GM04503 (cell line): Measurements from ENCODE around the gene NDOR1.

Experiments used
- DNase-seq: peaks from one replicate; pipeline ENCODE4 v3.0.0-alpha.2; 2012; ENCODE audit warnings: low read depth

The NDOR1 gene

DNA sequence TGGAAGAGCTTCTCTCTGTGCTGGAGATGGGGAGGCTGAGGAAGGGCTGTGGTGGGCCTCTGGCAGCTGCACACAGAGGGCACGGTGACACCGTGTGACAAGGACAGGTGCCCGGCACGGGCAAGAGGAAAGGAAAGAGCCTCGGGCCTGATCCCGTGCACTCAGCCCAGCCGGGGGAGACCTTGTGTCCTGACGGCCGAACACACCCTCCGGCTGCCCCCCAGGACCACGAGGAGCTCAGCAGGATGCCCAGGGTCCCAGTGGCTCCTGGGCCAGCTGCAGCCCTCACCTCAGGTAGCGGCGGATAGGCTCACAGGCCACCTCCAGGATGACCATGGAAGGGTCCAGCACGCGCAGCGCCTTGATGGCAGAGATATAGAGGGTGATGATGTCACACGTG lies 22.7 kb upstream of the NDOR1 start:
- DNase-seq = no peak

DNA sequence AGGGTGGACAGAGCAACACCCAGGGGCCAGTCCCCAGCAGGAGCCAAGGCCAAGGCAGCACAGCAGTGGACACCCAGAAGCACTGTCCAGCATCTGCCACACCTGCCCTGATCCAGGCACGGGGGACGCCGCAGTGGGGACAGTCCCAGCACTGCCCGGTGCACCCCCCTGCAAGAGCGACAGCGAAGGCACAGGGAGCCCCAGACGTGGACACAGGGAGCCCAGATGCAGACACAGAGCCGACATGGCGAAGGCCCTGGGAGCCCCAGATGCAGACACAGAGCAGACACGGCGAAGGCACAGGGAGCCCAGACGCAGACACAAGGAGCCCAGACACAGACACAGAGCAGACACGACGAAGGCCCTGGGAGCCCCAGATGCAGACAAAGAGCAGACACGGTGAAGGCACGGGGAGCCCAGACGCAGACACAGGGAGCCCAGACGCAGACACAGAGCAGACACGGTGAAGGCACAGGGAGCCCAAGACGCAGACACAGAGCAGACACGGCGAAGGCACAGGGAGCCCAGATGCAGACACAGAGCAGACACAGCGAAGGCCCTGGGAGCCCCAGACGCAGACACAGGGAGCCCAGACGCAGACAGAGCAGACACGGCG lies 21.4 kb upstream of the NDOR1 start:
- DNase-seq = no peak

DNA sequence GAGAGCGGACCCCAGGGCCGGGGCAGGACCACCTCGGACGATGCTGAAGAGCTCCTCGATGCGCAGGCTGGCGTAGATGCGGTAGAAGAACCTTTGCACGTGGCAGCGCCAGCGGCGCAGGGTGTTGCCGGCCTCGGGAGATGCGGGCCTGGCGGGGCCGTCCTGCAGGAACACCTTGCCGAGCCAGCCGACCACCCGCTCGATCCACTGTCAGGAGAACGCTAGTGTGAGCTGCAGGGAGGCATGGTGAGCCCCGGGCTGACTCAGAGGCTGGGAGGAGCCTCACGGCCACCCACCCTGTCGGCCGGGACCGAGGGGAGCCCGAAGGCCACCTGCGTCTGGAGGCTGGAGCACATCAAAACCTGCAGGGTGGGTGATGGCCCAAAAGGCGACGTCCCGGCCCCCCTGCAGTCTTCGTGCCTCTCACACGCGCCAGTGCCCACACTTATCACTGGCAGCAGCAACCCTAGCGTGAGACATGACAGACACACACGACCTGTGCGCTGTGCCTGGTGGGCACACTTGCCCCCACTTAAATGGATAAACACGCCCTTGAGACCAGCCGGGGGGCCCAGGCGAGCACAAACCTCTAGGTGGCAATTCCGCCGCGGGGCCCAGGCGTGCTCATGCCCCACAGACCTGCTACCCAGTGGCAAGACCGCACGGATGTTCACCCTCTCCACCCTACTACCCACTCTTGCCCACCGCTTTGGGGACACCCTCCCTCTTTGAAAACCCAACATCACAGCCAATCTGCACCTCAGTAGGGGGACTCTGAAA lies 20.4 kb upstream of the NDOR1 start:
- DNase-seq = no peak

DNA sequence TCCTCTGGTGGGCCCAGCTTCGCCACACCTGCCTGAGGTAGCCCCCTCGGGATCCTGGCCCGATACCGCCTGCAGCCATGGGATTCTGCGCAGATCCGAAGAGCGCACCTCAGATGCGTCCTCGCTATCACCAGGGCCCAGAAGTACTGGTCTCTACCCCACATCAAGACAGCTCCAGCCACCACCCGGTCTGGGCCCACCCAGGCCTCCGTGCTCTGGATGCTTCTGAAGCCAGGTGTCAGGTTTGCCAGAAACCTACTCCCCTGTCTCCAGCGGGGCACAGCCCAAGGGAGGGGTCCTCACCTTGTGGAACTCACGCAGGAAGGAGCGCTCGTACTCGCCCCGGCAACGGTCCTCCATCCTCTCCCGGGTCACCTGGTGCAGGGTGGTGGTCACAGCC lies 19.6 kb upstream of the NDOR1 start:
- no peak for DNase-seq

DNA sequence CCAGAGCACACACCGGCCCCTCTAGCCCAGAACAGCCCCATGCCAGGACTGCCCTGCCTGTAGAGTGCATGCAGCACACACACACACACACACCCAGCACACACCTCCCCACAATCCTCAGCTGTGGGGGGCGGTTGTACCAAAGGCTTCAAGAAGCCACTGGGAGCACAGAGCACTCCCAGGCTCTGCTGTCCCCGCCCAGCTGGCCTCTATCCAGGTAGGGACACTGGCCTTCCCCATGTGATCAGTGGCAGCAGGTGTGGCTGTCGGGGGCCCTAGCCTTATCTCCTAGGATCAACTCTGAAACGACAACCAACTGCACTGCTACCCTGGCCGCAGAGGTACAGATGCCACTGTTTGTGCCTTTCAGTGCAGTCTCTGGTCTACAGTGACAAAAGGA lies 19.1 kb upstream of the NDOR1 start:
- DNase-seq = no peak

DNA sequence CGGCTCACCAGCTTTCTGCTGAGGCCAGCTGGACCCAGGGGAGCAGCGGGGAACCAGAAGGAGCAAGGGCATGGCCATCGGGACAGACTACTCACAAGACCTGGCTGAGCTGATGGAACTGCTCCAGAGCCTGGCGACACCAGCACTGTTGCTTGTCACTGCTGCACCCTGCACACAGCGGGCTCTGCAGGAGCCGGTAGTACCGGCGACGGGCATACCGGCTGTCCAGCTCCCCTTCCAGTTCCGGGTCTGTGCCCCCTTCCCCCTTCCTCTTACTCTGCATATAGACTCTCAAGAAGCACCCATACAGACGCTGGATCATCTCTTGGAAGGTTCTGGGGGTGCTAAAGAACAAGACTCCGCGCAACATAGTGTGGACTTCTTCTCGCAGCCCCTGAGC lies 18.1 kb upstream of the NDOR1 start:
- DNase-seq = no peak

DNA sequence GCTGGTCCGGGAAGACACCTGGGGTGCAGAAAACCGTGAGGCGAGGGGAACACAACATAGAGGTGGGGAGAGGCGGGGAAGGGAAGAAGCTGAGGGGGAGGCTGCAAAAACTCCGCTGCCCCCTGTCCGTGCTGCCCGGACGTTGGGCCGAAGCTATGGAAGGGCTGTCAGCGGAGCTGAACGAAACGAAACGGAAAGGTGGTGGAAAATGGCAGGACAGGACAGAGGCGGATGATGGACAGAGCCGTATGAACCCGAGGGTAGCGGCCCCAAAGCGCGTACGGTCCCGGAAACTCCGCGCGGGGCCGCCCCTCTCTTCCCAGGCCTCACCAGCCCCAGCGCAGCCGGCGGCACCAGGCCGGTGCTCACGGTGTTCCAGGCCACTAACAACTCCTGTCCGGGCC lies 17.4 kb upstream of the NDOR1 start:
- DNase-seq = no peak

DNA sequence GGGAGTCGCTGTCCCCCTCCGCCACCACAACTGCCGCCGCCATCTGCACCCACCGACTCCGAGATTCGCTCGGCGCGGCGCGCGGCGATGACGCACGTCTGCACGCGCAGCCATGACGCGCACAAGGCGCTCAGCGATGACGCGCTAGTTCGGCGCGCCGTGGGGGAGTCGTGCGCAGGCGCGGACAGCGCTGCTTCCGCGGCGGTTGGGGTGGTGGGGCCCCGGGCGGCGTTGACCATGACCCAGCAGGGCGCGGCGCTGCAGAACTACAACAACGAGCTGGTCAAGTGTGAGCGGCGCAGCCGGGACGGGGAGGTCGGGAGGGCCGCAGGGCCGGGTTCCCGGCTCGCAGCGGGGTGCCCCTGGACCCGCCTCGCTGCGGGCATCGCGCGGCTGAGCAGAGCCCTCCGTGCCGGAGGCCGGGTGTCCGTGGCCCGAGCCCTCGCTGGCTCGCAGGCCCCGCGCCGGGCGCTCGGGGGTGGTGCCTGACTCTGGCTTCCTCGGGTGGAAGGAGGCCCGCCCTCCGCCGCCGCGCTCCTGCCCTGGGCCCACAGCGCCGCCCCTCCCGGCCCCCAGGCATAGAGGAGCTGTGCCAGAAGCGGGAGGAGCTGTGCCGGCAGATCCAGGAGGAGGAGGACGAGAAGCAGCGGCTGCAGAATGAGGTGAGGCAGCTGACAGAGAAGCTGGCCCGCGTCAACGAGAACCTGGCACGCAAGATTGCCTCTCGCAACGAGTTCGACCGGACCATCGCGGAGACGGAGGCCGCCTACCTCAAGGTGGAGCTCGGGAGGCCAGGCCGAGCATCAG lies 16.8 kb upstream of the NDOR1 start, which contains the start of the genes ANAPC2 and SSNA1:
Gene ANAPC2, minus strand, starts transcription at position 71 of the 807 bp plus-strand sequence. Its CDS starts 28 bp downstream, at position 43.
Gene SSNA1, plus strand, starts transcription at position 187 of the 807 bp plus-strand sequence. Its CDS starts 51 bp downstream, at position 238.
- peak; percentile 52 for DNase-seq

DNA sequence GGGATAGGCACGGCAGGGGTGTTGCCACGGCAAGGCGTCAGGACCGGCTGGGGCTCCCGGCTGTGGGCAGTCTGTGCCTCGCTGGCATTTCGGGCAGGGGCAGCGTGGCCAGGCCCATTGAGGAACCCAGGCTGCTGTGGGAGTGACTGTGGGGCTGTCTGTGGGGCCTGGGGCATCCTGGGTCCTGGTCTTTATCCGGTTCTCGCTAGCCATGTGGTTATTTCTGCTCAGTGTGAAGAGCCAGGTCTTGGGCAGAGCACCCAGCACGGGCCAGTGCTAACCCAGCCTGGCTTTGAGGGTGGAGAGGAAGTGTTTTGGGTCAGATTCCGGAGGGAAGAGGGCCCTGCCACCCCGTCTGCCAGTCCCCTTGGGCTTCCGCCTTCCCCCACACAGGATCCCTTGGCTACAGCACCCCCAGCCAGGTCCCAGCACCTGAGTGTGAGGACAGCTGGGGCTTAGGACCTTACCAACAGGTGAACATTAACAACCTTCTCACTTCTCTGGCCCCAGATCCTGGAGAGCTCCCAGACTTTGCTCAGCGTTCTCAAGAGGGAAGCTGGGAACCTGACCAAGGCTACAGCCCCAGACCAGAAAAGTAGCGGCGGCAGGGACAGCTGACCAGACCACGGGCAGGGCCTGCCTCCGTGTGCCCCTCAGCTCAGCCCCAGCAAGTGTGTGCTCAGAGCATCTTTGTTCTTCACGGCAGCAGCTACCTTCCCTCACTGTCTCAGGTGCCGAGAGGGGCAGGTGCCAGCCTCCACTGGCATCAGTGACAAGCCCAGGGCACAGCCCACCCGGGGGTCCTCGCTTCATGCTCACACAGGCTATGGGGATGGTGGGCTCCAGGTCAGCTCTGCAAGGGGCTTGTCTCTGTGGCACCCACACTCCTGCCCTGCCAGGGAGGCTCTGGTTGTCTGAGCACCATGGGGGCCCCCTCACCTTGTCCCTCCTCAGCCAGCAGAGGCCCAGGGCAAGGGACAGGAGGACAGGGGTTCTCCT lies 15.9 kb upstream of the NDOR1 start:
- DNase-seq = no peak

DNA sequence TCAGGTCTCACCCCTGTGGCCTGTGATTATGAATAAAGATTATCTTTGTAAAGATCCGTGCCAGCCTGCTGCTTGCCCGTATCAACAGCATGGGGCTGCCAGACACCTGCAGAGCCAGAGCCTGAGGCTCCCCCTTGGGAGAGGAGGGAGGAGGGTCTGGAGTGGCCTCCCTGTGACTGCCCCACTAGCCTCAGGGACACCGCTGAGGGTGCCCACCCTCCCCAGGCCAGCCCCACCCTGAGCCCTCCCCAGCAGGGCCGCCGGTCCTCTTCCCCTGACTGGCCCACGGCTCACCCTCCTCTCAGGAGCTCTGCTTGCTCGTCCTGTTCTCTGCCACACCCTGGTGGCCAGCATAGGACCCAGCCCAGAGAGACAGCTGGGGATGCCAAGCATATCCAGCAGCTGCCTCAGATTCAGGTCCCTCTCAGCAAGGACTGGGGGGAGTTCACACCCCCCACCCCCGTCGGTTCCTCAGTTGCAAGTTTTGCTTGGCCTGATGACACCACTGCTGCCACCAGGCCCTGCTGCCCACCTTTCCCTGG lies 15.1 kb upstream of the NDOR1 start:
- no peak for DNase-seq

DNA sequence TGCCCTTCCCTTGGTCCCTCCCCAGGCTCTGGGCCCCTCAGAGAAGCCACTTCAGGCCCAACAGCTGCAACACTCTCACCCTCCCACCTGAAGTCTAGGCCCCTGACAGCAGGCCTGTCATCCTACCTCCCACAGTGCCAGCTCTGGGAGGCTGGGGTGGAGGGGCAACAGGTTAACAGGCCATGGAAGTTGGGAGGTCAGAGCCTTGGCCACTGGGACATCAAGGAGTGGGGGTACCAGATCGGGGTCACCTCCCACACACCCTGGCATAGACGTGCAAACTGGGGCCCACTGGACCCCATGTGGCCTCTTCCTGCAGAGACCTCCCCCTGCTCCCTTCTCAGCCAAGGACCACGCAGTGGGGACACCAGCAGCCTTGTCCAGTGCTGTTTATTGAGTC lies 14.3 kb upstream of the NDOR1 start:
- DNase-seq = no peak

DNA sequence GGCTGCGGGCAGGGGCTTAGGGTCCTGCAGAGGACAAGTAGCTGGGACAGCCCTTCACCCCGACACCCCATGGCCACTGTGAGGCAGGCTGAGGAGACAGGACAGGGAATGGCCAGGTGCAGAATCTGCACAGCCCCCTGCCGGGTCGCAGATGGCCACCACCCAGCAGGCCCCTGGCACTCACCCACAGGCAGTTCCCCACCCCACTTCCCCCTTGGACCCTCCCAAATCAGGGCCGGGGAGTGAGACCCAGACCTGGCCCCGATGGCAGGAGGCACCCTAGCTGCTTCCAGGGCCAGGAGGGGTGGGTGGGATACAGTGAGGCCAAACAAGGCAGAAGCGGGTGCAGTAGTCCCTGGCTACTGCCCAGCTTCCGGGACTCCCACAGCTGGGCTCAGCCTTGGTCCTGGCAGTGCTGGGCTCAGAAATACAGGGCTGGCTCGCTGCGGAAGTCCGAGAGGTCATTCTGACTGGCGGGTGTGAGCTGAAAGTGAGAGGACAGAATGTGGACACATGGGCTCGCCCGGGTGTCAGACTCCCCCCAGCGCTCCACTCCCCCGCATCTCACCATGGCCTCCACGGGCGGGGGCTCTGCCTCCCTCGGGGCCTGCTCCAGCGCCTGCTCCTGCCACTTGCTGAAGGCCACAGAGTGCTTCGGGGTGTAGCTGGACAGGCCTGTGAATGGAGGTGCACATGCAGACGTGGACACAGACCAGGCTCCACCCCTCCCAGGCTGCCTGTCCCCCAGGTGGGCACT lies 13.6 kb upstream of the NDOR1 start:
- no peak for DNase-seq

DNA sequence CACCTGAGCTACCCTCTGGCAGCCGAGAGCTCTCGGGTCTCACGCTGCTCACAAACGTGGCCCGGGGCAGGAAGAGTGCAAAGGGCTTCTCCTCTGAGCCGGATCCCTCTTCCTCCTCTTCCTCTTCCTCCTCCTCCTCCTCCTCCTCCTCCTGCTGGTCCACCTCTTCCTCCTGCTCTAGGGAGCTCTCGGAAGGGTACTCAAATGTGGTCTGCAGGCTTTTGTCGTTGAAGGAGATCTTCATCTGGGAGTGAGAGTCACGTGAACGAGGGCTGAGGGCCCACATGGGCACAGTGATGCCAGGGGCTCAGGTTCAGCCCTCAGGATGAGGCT lies 13.1 kb upstream of the NDOR1 start:
- DNase-seq = no peak

DNA sequence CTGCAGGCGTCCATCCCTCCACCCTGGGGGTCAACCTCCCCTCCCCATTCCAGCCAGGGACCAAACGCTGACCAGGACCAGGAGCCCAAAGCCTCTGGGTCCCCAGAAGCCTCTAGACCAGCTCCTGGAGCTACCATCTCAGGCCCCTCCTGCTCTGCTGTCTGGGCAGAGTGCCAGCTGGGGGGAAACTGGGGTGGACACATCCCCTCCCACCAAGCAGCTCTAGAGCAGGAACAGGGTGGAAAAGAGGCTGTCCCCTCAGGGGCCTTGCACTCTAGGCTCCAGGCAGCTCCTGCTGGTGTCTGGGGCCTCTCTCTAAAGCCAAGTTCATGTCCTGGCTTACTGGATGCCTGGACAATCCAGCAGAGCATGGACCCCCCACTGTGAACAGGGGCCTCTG lies 12.6 kb upstream of the NDOR1 start:
- no peak for DNase-seq

DNA sequence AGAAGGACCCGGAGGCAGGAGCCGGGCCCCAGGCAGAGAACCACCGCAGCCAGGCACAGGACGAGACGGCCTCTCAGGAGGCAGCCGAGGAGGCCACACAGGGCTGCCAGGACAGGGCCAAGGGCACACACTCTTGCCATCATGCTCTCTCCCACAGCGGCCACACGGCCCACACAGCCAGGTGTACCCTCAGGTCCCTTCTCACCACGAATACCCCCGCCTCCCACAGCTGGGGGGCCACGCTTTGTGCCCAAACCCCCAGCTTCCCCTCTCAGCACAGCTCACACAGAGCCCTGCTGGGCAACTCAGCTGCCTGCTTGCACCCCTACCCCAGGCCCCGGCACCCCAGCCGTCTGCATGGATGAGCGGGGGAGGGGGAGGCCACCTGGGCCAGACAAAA lies 11.7 kb upstream of the NDOR1 start:
- no peak for DNase-seq

DNA sequence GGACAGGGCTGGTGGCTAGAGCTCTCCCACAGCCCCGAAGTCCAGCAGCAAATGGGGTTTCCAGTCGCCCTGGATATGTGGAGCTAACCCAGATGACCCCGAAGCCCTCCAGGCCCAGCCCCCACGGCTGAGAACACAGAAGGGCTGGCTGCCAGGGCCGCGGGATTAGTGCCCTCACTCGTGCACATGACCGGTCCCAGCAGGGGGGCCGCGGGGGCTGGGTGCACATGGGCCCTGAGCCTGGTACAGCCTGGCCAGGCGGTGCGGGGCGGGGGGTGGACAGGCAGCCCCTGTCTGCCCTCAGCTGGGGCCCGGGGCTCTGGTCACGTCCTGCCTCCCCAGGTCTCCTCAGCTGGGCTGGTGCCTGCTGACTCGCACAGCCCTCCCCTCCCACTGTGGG lies 11.1 kb upstream of the NDOR1 start:
- no peak for DNase-seq

DNA sequence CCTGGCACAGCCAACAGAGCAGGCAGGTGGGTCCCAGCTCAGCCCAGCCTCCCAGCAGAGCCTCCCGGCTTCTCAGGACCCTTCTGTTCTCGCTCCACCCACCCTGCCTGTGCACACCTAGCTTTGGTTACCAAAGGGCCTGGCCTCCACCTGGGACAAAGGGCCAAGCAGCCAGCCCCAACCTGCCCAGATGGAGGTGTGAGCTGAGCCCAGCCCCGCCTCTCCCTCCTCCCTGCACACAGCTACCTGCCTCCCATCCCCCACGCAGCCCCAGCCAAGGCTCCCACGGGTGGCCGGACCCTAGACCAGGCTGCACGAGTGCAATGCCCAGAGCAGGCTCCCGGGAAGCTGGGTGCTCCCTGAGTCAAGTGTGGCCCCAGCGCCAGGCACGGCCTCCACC lies 10.6 kb upstream of the NDOR1 start:
- no peak for DNase-seq

DNA sequence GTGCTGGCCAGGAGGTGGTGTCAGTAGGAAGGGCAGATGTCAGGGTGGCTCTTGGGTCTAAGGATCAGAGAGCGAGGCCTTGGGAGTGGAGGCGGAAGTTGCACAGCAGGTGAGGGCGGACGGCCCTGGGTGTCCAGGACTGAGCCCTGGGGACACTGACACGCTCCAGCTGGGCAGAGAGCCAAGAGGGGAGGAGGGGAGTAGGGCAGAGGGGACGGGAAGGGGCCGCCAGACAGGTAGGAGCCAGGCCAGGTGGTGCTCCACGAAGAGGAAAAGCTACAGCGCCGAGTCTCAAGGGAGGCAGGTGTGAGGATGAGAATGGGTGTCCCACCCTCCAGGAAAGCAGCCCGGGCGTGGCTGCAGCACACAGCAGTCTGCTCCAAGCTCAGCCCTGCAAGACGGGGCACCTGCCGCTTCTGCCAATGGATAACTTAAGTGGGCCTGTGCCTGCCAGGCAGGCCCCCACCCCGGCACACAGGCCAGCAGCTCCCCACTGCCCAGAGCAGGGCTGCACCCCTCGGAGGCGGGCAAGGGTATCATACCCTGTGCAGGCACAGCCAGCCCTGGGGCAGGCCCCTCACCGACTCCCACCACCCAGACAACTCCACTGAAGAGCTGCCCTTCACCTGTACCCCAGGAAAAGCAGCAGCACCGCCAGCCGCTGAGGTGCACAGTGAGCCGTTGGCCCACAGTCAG lies 9.8 kb upstream of the NDOR1 start:
- no peak for DNase-seq

DNA sequence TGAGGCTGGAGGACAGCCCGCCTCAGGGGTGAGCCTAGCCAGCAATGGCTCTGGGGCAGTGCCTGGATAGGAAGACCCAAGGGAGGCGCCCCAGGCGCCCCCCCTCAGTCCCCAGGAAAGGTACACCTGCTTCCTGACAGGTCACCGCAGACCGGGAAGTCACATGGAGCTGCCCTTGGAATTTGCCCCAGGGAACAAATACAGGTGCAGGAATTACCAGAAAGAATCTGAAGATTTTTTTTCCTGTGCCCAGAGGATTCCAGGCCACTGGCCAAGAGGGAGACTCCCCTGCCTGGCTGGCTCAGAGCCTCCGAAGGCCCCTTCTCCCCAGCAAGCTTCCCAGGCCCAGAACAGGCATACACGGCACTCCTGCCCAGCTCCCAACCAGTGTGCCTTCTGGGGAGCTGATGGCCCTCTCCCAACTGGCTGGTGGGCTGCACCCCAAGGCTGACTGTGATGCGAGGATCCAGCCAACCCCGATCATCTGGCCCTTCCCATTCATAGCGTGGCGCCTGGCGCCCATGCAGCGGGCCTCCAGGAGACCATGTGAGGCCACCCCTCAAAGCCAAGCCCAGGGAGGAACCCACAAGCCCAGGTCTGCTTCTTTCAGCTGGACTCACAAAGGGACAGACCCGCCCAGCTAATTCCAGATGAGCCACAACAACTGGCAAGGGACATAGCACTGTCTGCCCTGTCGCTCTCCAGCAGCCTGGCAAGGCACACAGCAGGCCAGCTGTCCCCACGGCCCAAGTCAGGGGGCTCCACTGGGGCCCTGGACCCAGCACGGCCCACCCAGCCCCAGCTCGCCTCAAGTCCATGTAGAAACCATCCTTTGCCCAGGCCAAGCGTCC lies 7.2 kb upstream of the NDOR1 start:
- no peak for DNase-seq
